SH-SY5Y (cell line): ENCODE data around the gene MYOCD.

Experiments used
- GATA2 ChIP-seq: IDR thresholded peaks from 2 replicates; pipeline ENCODE4 v1.6.1; 2011; ENCODE audit warnings: mild to moderate bottlenecking, low read depth, low read length
- GATA3 ChIP-seq: IDR thresholded peaks from 2 replicates; pipeline ENCODE4 v1.6.1; 2011; ENCODE audit warnings: low read depth, mild to moderate bottlenecking, low read length, moderate library complexity

- TF ChIP-seq GATA2 (no peak), GATA3 (no peak)
These were observed 93.4 kb downstream of the MYOCD start for GRCh38 chr17:12759090-12759489.
